K562 (cell line): ENCODE measurements around the gene CAPN8. TPM values are rescaled to one million over a fixed set of nuclear protein-coding genes. Genes with fewer than 3 reads are reported as not detected.

Experiments
- ATAC-seq: fragments of 200-7000 bp; cut with Tn5 transposase; 3 replicates; pipeline ENCODE4 v1.9.1; 2020; ENCODE audit warnings: moderate library complexity
- BruUV-seq: library from RNA; stranded (reverse); fragments of 400-500 nt; replicated peaks from 2 replicates; lab custom pipeline; 2021; lab: Mats Ljungman, UMichigan
- CTCF ChIA-PET: fragments of 300-600 bp; formaldehyde crosslinking; extraction: SDS; loops from one replicate; lab custom pipeline; 2021; ENCODE audit warnings: low intra/inter-chr PET ratio; lab: Yijun Ruan, JAX
- POLR2A ChIA-PET: fragments of 300-600, 350-650 bp; sonication (Branson Sonifier 250); formaldehyde crosslinking; extraction: SDS; loops from one replicate; lab custom pipeline; 2021; ENCODE audit warnings: antibody characterized with exemption, inconsistent platforms; lab: Yijun Ruan, JAX
- DNase-seq, 4 experiments: peaks; one replicate each; pipeline versions ENCODE4 v3.0.0 to v3.0.0-alpha.2; 2011 to 2018; ENCODE audit warnings: low spot score in 3 of 4, mixed read lengths in 3 of 4; ENCODE audit errors: extremely low read depth in 1 of 4
- FAIRE-seq: peaks from 2 replicates; lab custom pipeline; 2011; peaks lifted over from hg19 to GRCh38; lab: Jason Lieb, UNC
- H2AFZ ChIP-seq: 2 replicates; pipeline ENCODE4 v1.6.0; 2011; ENCODE audit warnings: low read depth, low read length, control low read depth, inconsistent platforms
- H3K27ac ChIP-seq: fragments of 200-600 bp; 3 replicates; pipeline ENCODE4 v1.8.0; 2011; ENCODE audit warnings: low read depth, mild to moderate bottlenecking, control low read depth, inconsistent platforms, low read length, moderate library complexity, mixed read lengths; ENCODE audit errors: extremely low read depth
- H3K27me3 ChIP-seq, 2 experiments: fragments of 300-600 bp in 1 of 2; 2 replicates in 1 of 2; 3 replicates in 1 of 2; pipeline versions ENCODE4 v1.6.0 to v1.8.0; 2011; ENCODE audit warnings: inconsistent platforms in 2 of 2, low read length in 2 of 2, mild to moderate bottlenecking in 1 of 2, mixed read lengths in 1 of 2, moderate library complexity in 1 of 2; ENCODE audit not compliant: control insufficient read depth in 2 of 2, insufficient read depth in 2 of 2
- H3K36me3 ChIP-seq: fragments of 300-600 bp; 3 replicates; pipeline ENCODE4 v1.8.0; 2011; ENCODE audit warnings: mild to moderate bottlenecking, low read length, inconsistent platforms; ENCODE audit not compliant: control insufficient read depth, insufficient read depth
- H3K4me1 ChIP-seq, 2 experiments: fragments of 200-600 bp in 1 of 2; replicated peaks in 1 of 2; 2 replicates in 1 of 2; 3 replicates in 1 of 2; pipeline versions ENCODE4 v1.5.1 to v1.8.0; 2011; ENCODE audit warnings: inconsistent platforms in 2 of 2, low read length in 2 of 2, mild to moderate bottlenecking in 1 of 2, mixed read lengths in 1 of 2, moderate library complexity in 1 of 2; ENCODE audit not compliant: control insufficient read depth in 2 of 2, insufficient read depth in 2 of 2
- H3K4me2 ChIP-seq: 2 replicates; pipeline ENCODE4 v1.6.1; 2011; ENCODE audit warnings: low read length, control low read depth, inconsistent platforms, mixed read lengths; ENCODE audit not compliant: insufficient read depth
- H3K4me3 ChIP-seq: fragments of 200-600 bp; sonication (generic), shearing (Covaris generic); 2 replicates; pipeline ENCODE4 v1.5.1; 2016; ENCODE audit warnings: control low read depth, inconsistent platforms
- H3K79me2 ChIP-seq: fragments of 200-600 bp; 3 replicates; pipeline ENCODE4 v1.8.0; 2011; ENCODE audit warnings: low read length, inconsistent platforms; ENCODE audit not compliant: control insufficient read depth, insufficient read depth
- H3K9ac ChIP-seq, 2 experiments: 2 replicates each; pipeline versions ENCODE4 v1.6.0 to v1.6.1; 2011; ENCODE audit warnings: low read depth in 2 of 2, low read length in 2 of 2, control low read depth in 1 of 2, inconsistent platforms in 1 of 2, mild to moderate bottlenecking in 1 of 2, mixed read lengths in 1 of 2; ENCODE audit not compliant: insufficient read depth in 1 of 2
- H3K9me1 ChIP-seq: one replicate; pipeline ENCODE4 v1.6.0; 2011; ENCODE audit warnings: inconsistent platforms, mild to moderate bottlenecking, low read length, moderate library complexity; ENCODE audit not compliant: control insufficient read depth, insufficient read depth
- H3K9me3 ChIP-seq: replicated peaks from 2 replicates; pipeline ENCODE4 v1.5.1; 2011; ENCODE audit warnings: low read depth, low read length, inconsistent platforms; ENCODE audit not compliant: control insufficient read depth, insufficient read depth
- H4K20me1 ChIP-seq: replicated peaks from 2 replicates; pipeline ENCODE4 v1.6.1; 2011; ENCODE audit warnings: low read length, inconsistent platforms, mixed read lengths; ENCODE audit not compliant: control insufficient read depth, insufficient read depth
- ELF1 ChIP-seq: fragments of 200-800 bp; sonication (Bioruptor generic); IDR thresholded peaks from 2 replicates; pipeline ENCODE4 v1.6.1; 2016; ENCODE audit warnings: missing genetic modification characterization, missing compliant biosample characterization
- ETV6 ChIP-seq, 3 experiments: fragments of 150-350 bp in 1 of 3; sonication (generic) in 1 of 3; formaldehyde crosslinking in 1 of 3; IDR thresholded peaks; 2 replicates each; pipeline versions ENCODE4 v1.6.1 to v1.8.0; 2014 to 2022; ENCODE audit warnings: borderline replicate concordance in 2 of 3, low read depth in 2 of 3, antibody characterized with exemption in 1 of 3, low read length in 1 of 3, mild to moderate bottlenecking in 1 of 3, missing genetic modification reagents in 1 of 3
- IFI16 ChIP-seq: fragments of 250-450 bp; sonication (Bioruptor Pico); IDR thresholded peaks from 2 replicates; pipeline ENCODE4 v2.1.2; 2022; ENCODE audit warnings: mild to moderate bottlenecking, inconsistent platforms
- JUNB ChIP-seq: fragments of 450-650 bp; formaldehyde crosslinking; conservative IDR thresholded peaks from 2 replicates; pipeline ENCODE4 v1.4.0; 2020; ENCODE audit warnings: mild to moderate bottlenecking
- KDM4B ChIP-seq, 2 experiments: fragments of 450-650 bp in 1 of 2; sonication (generic) in 1 of 2; IDR thresholded peaks; 2 replicates each; pipeline ENCODE4 v1.6.1; 2016 to 2017; ENCODE audit warnings: borderline replicate concordance in 2 of 2, antibody characterized with exemption in 1 of 2, low read depth in 1 of 2, mild to moderate bottlenecking in 1 of 2
- MAZ ChIP-seq, 2 experiments: fragments of 450-650 bp in 1 of 2; sonication (generic) in 1 of 2; formaldehyde crosslinking; IDR thresholded peaks in 1 of 2; conservative IDR thresholded peaks in 1 of 2; 2 replicates each; pipeline versions ENCODE4 v1.4.0 to v1.5.0; 2020; ENCODE audit warnings: mild to moderate bottlenecking in 1 of 2, missing genetic modification reagents in 1 of 2
- MEF2D ChIP-seq: conservative IDR thresholded peaks from 2 replicates; pipeline ENCODE4 v1.6.1; 2016; ENCODE audit warnings: low read depth, missing genetic modification characterization, missing compliant biosample characterization
- RCOR1 ChIP-seq, 2 experiments: IDR thresholded peaks; 2 replicates each; pipeline ENCODE4 v1.6.1; 2012; ENCODE audit warnings: low read depth in 2 of 2, low read length in 2 of 2, borderline replicate concordance in 1 of 2, improper control_type of control experiment in 1 of 2
- TAF15 ChIP-seq: fragments of 200-400 bp; formaldehyde crosslinking; IDR thresholded peaks from 2 replicates; pipeline ENCODE4 v1.6.1; 2017; ENCODE audit warnings: mild to moderate bottlenecking, low read depth, low read length, moderate library complexity
- ZBTB1 ChIP-seq: sonication (generic); formaldehyde crosslinking; IDR thresholded peaks from 2 replicates; pipeline ENCODE4 v1.8.1; 2023; ENCODE audit warnings: missing genetic modification reagents, low read depth, mild to moderate bottlenecking, borderline replicate concordance
- ZEB2 ChIP-seq: fragments of 450-650 bp; IDR thresholded peaks from 2 replicates; pipeline ENCODE4 v1.6.1; 2016
- ZNF217 ChIP-seq: sonication (generic); formaldehyde crosslinking; IDR thresholded peaks from 2 replicates; pipeline ENCODE4 v1.8.0; 2022; ENCODE audit warnings: mild to moderate bottlenecking, missing genetic modification reagents
- WGBS: fragments of 100-300 bp; shearing (Covaris generic); methylation state at CpG from one replicate; pipeline ENCODE4 v1.1.6; 2016; ENCODE audit warnings: low coverage, mixed read lengths; ENCODE audit not compliant: insufficient coverage; ENCODE audit errors: missing lambda C conversion rate; 5-methylcytosine and 5-hydroxymethylcytosine counted together
- in situ Hi-C: fragments of 300-500 bp; cut with MboI; formaldehyde crosslinking; loops from 4 replicates; pipeline ENCODE4 v1.15.0; 2018; ENCODE audit warnings: inconsistent platforms, mixed read lengths
- intact Hi-C: fragments of 100-400 bp; cut with micrococcal nuclease; formaldehyde crosslinking; loops from 2 replicates; pipeline ENCODE4 v1.14.2; 2022
- polyA plus RNA-seq, 8 experiments: library from polyadenylated mRNA; depleted of rRNA in 4 of 8; stranded (reverse) in 5 of 8; unstranded in 3 of 8; fragments of >200 nt; fragmentation: Nextera tagmentation in 2 of 8; fragmentation: Illumina TruSeq in 1 of 8; extraction: Ambion mirVana in 2 of 8; extraction: Trizol in 1 of 8; gene quantifications; 2 replicates each; pipeline versions ENCODE4 v1.2.1 to v1.2.3, GENCODE V29; 2011 to 2014; ENCODE audit warnings: inconsistent platforms in 1 of 8, missing spikeins in 1 of 8
- total RNA-seq, 7 experiments: library from RNA; depleted of rRNA in 6 of 7; stranded (reverse); fragments of >200 nt in 6 of 7; fragmentation: Illumina TruSeq in 2 of 7; extraction: Trizol in 2 of 7; gene quantifications; 2 replicates each; pipeline versions ENCODE4 v1.2.1 to v1.2.3, GENCODE V29; 2011 to 2021; ENCODE audit warnings: low replicate concordance in 1 of 7
- TF ChIP-seq, protein P1 (sequence below): fragments of 250-450 bp; sonication (Bioruptor Pico); IDR thresholded peaks from 2 replicates; pipeline ENCODE4 v1.5.0; 2022; ENCODE audit warnings: mild to moderate bottlenecking
- TF ChIP-seq, protein P2 (sequence below): fragments of 450-650 bp; IDR thresholded peaks from 2 replicates; pipeline ENCODE4 v1.6.1; 2016; ENCODE audit warnings: antibody characterized with exemption

The CAPN8 gene
- total and polyA plus RNA-seq, 9 of the 15 experiments (the other 6 are each of a cell fraction or from before 2014, with no cell fraction given) = 0.06 TPM; not detected in 8

DNA sequence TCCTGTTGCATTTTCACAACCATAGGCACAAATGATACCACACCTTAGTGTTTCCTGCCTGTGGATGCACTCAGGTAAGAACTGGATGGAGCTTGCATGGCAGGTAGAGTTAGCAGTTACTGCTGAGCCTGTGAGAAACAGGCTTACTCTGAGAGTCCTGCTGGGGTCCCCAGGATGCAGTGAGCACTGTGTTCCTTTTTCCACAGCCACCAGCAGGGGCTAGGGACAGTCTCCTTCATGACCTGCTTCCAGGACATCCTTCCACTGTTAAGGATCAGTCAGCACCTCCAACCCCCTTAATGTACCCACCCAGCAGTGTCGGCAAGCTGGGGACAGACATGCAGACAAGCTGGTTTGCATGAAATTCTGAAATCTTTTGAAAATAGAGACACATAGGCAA lies 16.3 kb downstream of the CAPN8 start (continued):
- TF ChIP-seq, protein P1, sequence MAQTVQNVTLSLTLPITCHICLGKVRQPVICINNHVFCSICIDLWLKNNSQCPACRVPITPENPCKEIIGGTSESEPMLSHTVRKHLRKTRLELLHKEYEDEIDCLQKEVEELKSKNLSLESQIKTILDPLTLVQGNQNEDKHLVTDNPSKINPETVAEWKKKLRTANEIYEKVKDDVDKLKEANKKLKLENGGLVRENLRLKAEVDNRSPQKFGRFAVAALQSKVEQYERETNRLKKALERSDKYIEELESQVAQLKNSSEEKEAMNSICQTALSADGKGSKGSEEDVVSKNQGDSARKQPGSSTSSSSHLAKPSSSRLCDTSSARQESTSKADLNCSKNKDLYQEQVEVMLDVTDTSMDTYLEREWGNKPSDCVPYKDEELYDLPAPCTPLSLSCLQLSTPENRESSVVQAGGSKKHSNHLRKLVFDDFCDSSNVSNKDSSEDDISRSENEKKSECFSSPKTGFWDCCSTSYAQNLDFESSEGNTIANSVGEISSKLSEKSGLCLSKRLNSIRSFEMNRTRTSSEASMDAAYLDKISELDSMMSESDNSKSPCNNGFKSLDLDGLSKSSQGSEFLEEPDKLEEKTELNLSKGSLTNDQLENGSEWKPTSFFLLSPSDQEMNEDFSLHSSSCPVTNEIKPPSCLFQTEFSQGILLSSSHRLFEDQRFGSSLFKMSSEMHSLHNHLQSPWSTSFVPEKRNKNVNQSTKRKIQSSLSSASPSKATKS (CRISPR knock-in tag) = no peak

DNA sequence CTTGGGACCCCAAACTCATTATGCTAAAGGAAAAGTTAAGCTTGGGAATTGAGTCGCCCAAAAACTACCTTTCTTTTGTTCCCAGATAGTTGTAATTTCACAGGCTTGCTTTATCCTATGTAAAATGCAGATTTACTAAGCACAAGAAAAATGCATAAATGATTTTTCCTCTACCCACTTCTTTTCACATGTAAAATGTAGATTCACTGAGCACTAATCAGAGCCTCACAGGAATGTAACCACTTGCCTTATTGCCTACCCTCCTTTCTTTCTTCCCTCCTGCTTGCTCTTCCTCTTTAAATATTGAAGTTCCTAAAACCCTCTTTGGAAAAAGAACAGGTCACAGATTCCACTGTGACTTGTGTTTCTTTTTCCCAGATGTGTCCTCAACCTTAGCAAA lies 18.3 kb downstream of the CAPN8 start:
- CTCF ChIA-PET = no interaction called here
- no TSS peak for BruUV-seq
- 0% methylated on average over 1 of the region's 1 CpG for WGBS
- no peak overlapping the region for H2AFZ ChIP-seq
- POLR2A ChIA-PET = interaction anchor here (0.7 kb wide), 1 partner anchor 155 kb away, joined by 5 read pairs; no protein-coding TSS in a partner anchor
- H3K36me3 ChIP-seq = no peaks in the 10 kb centered on the region
- no peaks in the 10 kb centered on the region for H3K9me1 ChIP-seq
- H3K27me3 ChIP-seq = peaks cover 36 to 65% of the 10 kb centered on the region in 2 experiments
- in situ Hi-C loops = no loop called here
- H3K4me2 ChIP-seq = no peak overlapping the region
- no peaks in the 10 kb centered on the region for H3K79me2 ChIP-seq
- H3K4me1 ChIP-seq = no peaks in the 10 kb centered on the region
- no peak overlapping the region for H3K27ac ChIP-seq
- DNase-seq (no peak), FAIRE-seq (no peak), ATAC-seq (no peak)
- H3K9me3 ChIP-seq = no peaks in the 10 kb centered on the region
- no peak overlapping the region for H3K9ac ChIP-seq
- H3K4me3 ChIP-seq = no peak overlapping the region
- H4K20me1 ChIP-seq = no peaks in the 10 kb centered on the region
- intact Hi-C loops = no loop called here
- TF ChIP-seq TAF15 (no peak), MAZ (CRISPR knock-in tag; conservative IDR thresholded peaks at IDR 0.05 in 1 of 2, IDR thresholded peaks at IDR 0.05 in 1 of 2) (no peak), IFI16 (no peak), RCOR1 (IDR thresholded peaks at IDR 0.05; ENCODE audit: borderline replicate concordance in 1 of 2, low read depth in 2 of 2, low read length in 2 of 2) (no peak), MEF2D (tag) (no peak), ZEB2 (no peak), KDM4B (IDR thresholded peaks at IDR 0.05; ENCODE audit: borderline replicate concordance in 2 of 2, low read depth in 1 of 2) (no peak), ETV6 (IDR thresholded peaks at IDR 0.05; ENCODE audit: borderline replicate concordance in 1 of 2, low read depth in 2 of 2, low read length in 1 of 2) (no peak), ETV6 (CRISPR knock-in tag; IDR thresholded peaks at IDR 0.05; ENCODE audit: borderline replicate concordance) (no peak), ZBTB1 (CRISPR knock-in tag) (no peak), ZNF217 (CRISPR knock-in tag) (no peak), ELF1 (tag) (no peak), JUNB (CRISPR knock-in tag) (no peak)
- TF ChIP-seq, protein P2, sequence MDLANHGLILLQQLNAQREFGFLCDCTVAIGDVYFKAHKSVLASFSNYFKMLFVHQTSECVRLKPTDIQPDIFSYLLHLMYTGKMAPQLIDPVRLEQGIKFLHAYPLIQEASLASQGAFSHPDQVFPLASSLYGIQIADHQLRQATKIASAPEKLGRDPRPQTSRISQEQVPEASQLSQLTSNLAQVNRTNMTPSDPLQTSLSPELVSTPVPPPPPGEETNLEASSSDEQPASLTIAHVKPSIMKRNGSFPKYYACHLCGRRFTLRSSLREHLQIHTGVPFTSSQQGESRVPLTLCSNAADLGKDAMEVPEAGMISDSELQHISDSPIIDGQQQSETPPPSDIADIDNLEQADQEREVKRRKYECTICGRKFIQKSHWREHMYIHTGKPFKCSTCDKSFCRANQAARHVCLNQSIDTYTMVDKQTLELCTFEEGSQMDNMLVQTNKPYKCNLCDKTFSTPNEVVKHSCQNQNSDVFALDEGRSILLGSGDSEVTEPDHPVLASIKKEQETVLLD = no peak
